Peyer's patch (tissue), 4 donors: ENCODE results near the gene FMN1.

Experiments
- CTCF ChIP-seq, 6 experiments: fragments of 450-650 bp in 4 of 6; fragments of 200-600 bp in 2 of 6; sonication (generic) in 1 of 6; IDR thresholded peaks; one replicate each; pipeline ENCODE4 v1.5.1; 2017 to 2019; ENCODE audit warnings: antibody characterized with exemption in 6 of 6, mild to moderate bottlenecking in 3 of 6, moderate library complexity in 1 of 6
- POLR2A ChIP-seq, 2 donors: fragments of 450-650 bp; IDR thresholded peaks; one replicate each; pipeline ENCODE4 v1.5.1; 2017; ENCODE audit warnings: antibody characterized with exemption in 2 of 2, mild to moderate bottlenecking in 2 of 2, moderate library complexity in 2 of 2

GRCh38 chr15:32928876-32929275 is 265.6 kb downstream of the FMN1 start:
- TF ChIP-seq CTCF (IDR thresholded peaks at IDR 0.05) = no peak
- no peak for TF ChIP-seq POLR2A (IDR thresholded peaks at IDR 0.05)
